ENCODE results near the gene DSG1.
"Not testable (repeated sequence)": the region's sequence is repeated elsewhere in the genome, so short reads cannot be mapped to it uniquely, and the experiment has no call there.

The DSG1 gene

GRCh38 chr18:31353336-31353735 lies 35.4 kb downstream of the DSG1 start:
- not testable (repeated sequence) for DNase-seq (ENCODE audit: low read depth in 2 of 2)

GRCh38 chr18:31354990-31355389 lies 37.0 kb downstream of the DSG1 start:
- no peak for DNase-seq (ENCODE audit: low read depth in 2 of 2)

GRCh38 chr18:31356025-31356424 lies 38.1 kb downstream of the DSG1 start:
- no peak for DNase-seq (ENCODE audit: low read depth in 2 of 2)

- no peak for DNase-seq (ENCODE audit: low read depth in 2 of 2)
Measured at GRCh38 chr18:31364190-31364589, 46.2 kb downstream of the DSG1 start.

- DNase-seq (ENCODE audit: low read depth in 2 of 2), result no peak
Measured at GRCh38 chr18:31369478-31369877, 51.5 kb downstream of the DSG1 start.

- DNase-seq (ENCODE audit: low read depth in 2 of 2), result no peak
Measured at GRCh38 chr18:31371989-31372388, 54.0 kb downstream of the DSG1 start.

- DNase-seq (ENCODE audit: low read depth in 2 of 2), result no peak
Measured at GRCh38 chr18:31373641-31374040, 55.7 kb downstream of the DSG1 start.

- no peak for DNase-seq (ENCODE audit: low read depth in 2 of 2)
Measured at GRCh38 chr18:31376477-31376876, 58.5 kb downstream of the DSG1 start, which contains the start of gene DSG4. Gene DSG4 (plus strand): TSS chr18:31376777. CDS start chr18:31376912, 135 bp downstream.

GRCh38 chr18:31380912-31381311 lies 63.0 kb downstream of the DSG1 start:
- no peak for DNase-seq (ENCODE audit: low read depth in 2 of 2)

- no peak for DNase-seq (ENCODE audit: low read depth in 2 of 2)
Measured at GRCh38 chr18:31382107-31382506, 64.1 kb downstream of the DSG1 start.

- no peak for DNase-seq (ENCODE audit: low read depth in 2 of 2)
Measured at GRCh38 chr18:31386741-31387140, 68.8 kb downstream of the DSG1 start.

- DNase-seq (ENCODE audit: low read depth in 2 of 2), result no peak
Measured at GRCh38 chr18:31393286-31393685, 75.3 kb downstream of the DSG1 start.

- DNase-seq (ENCODE audit: low read depth in 2 of 2), result no peak
Measured at GRCh38 chr18:31396796-31397612, 79.0 kb downstream of the DSG1 start.

- no peak for DNase-seq (ENCODE audit: low read depth in 2 of 2)
Measured at GRCh38 chr18:31398191-31398590, 80.2 kb downstream of the DSG1 start.

GRCh38 chr18:31399306-31400032 lies 81.5 kb downstream of the DSG1 start:
- no peak for DNase-seq (ENCODE audit: low read depth in 2 of 2)

GRCh38 chr18:31401156-31402025 lies 83.4 kb downstream of the DSG1 start:
- DNase-seq (ENCODE audit: low read depth in 2 of 2), result no peak

- no peak for DNase-seq (ENCODE audit: low read depth in 2 of 2)
Measured at GRCh38 chr18:31402026-31402373, 84.0 kb downstream of the DSG1 start.

- no peak for DNase-seq (ENCODE audit: low read depth in 2 of 2)
Measured at GRCh38 chr18:31403409-31403808, 85.4 kb downstream of the DSG1 start.
